Activated CD8-positive, alpha-beta T cell treated with anti-CD3 and anti-CD28 coated beads for 36 hours (primary cell): ENCODE results near the gene PROK2. TPM values are rescaled to one million over a fixed set of nuclear protein-coding genes. Genes with fewer than 3 reads are reported as not detected.

Experiments used
- ATAC-seq: fragments of 200-7000 bp; cut with Tn5 transposase; one replicate; pipeline ENCODE4 v1.10.0; 2021; ENCODE audit warnings: mild to moderate bottlenecking, moderate library complexity
- CTCF ChIA-PET: fragments of 350-600 bp; sonication (Branson Sonifier 250); formaldehyde crosslinking; loops from one replicate; lab custom pipeline; 2021; ENCODE audit warnings: antibody characterized with exemption; lab: Charles Lee
- POLR2A ChIA-PET: fragments of 350-600 bp; sonication (Branson Sonifier 250); formaldehyde crosslinking; loops from one replicate; lab custom pipeline; 2021; ENCODE audit warnings: antibody characterized with exemption; lab: Charles Lee
- DNase-seq: peaks from one replicate; pipeline ENCODE4 v3.0.0-alpha.2; 2020
- H3K27ac Mint-ChIP-seq: one replicate; pipeline ENCODE4 v1.8.0; 2021; ENCODE audit warnings: mild to moderate bottlenecking, mixed read lengths
- H3K27me3 Mint-ChIP-seq: one replicate; pipeline ENCODE4 v1.8.0; 2021; ENCODE audit warnings: mixed read lengths
- H3K36me3 Mint-ChIP-seq: one replicate; pipeline ENCODE4 v1.8.0; 2021; ENCODE audit warnings: low read depth, mixed read lengths
- H3K4me1 Mint-ChIP-seq: one replicate; pipeline ENCODE4 v1.8.0; 2021; ENCODE audit warnings: low read depth, mixed read lengths
- H3K4me3 Mint-ChIP-seq: one replicate; pipeline ENCODE4 v1.8.0; 2021; ENCODE audit warnings: mild to moderate bottlenecking, moderate library complexity, mixed read lengths
- H3K9me3 Mint-ChIP-seq: one replicate; pipeline ENCODE4 v1.8.0; 2021; ENCODE audit warnings: mixed read lengths
- intact Hi-C: fragments of 100-400 bp; cut with micrococcal nuclease; formaldehyde crosslinking; loops from one replicate; pipeline ENCODE4 v1.10.0; 2022
- total RNA-seq, 2 experiments: library from RNA; stranded (reverse); gene quantifications; one replicate each; pipeline ENCODE4 v1.2.3, GENCODE V29; 2021
- TF ChIP-seq, protein P1 (sequence below): fragments of 200-600 bp; IDR thresholded peaks from one replicate; pipeline ENCODE4 v1.8.0; 2022; ENCODE audit warnings: antibody characterized with exemption, mild to moderate bottlenecking

PROK2 gene
- total RNA-seq, 2 experiments from 2014 or later, result 0.27 to 0.34 TPM

DNA sequence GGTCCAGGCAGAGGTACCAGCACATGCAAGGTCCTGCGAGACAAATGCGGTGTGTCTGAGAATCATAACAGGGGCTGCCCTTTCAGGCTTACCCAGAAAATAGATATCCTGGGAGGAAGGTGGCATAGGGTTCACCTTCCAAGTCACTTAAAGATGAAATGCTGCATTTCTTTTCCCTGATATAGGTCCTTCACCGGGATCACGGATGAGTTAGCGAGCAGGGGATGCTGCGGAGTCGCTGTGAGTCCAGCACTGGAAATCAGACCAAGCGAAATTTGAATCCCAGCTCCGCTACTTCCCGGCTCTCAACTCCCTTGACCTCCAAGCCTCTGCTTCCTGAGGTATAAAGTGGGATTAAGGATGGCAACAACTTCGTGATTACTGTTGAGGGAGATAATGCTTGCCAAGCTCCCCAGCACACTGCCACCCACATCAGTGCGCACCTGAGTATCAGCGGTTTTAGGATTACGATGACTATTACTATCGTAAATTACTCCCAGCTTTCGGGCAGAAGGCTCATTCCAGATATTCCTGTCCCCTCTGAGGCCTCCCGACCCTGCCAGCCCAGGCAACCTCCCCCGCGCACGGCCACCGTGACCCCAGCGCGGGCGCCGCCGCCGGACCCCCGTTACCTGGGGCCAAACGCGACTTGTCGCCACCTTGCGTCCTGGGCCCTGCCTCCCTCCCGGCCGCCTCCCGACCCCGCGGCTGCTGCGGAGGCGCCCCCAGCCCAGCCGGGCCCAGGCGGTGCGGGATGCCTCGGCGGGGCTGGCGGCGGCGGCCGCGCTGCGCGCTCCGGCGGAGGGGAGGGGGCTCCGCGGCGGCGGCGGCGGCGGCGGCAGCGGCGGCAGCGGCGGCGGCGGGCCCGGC is 31.9 kb downstream of the PROK2 start:
- Mint-ChIP-seq H3K9me3 (no peaks in the 10 kb centered on the region), H3K27me3 (peaks cover 38% of the 10 kb centered on the region), H3K4me3 (peak overlapping the region; percentile 62), H3K4me1 (peaks cover 7% of the 10 kb centered on the region), H3K27ac (no peak overlapping the region), H3K36me3 (no peaks in the 10 kb centered on the region)
- ATAC-seq (peak; percentile 15), DNase-seq (no peak)
- POLR2A ChIA-PET, result no interaction called here
- TF ChIP-seq, protein P1, sequence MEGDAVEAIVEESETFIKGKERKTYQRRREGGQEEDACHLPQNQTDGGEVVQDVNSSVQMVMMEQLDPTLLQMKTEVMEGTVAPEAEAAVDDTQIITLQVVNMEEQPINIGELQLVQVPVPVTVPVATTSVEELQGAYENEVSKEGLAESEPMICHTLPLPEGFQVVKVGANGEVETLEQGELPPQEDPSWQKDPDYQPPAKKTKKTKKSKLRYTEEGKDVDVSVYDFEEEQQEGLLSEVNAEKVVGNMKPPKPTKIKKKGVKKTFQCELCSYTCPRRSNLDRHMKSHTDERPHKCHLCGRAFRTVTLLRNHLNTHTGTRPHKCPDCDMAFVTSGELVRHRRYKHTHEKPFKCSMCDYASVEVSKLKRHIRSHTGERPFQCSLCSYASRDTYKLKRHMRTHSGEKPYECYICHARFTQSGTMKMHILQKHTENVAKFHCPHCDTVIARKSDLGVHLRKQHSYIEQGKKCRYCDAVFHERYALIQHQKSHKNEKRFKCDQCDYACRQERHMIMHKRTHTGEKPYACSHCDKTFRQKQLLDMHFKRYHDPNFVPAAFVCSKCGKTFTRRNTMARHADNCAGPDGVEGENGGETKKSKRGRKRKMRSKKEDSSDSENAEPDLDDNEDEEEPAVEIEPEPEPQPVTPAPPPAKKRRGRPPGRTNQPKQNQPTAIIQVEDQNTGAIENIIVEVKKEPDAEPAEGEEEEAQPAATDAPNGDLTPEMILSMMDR, result no peak
- CTCF ChIA-PET, result interaction anchor here (0.9 to 1.2 kb wide), 4 partner anchors 23 to 41 kb away, joined by 3 to 4 read pairs (median 3); no protein-coding TSS in a partner anchor
- intact Hi-C loops, result no loop called here

DNA sequence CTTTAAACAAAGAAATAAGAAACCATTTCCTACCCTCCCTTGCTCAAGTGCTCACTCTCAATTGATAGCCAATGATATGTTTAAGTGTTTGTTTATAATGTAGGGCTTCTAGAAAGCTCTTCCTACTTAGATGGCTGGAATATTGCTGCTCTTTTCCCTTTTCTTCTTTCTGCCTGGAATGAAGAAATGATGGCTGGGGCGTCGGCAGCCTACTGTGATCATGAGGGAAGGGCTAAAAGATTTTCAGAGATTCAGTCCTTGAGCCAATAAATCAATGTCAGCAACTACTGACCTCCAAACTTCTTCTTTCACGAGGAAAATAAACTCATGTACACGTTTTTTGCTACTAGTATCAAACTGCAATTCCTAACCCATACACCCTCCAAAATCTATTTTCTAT is 33.3 kb downstream of the PROK2 start:
- intact Hi-C loops, result no loop called here
- Mint-ChIP-seq H3K9me3 (no peaks in the 10 kb centered on the region), H3K36me3 (no peaks in the 10 kb centered on the region), H3K4me3 (no peak overlapping the region), H3K27me3 (peaks cover 35% of the 10 kb centered on the region), H3K27ac (no peak overlapping the region), H3K4me1 (peaks cover 7% of the 10 kb centered on the region)
- ChIA-PET CTCF (no interaction called here), POLR2A (interaction anchor here (0.6 to 2.0 kb wide), 2 partner anchors 10 to 27 kb away, joined by 3 to 4 read pairs; no protein-coding TSS in a partner anchor)
- DNase-seq (no peak), ATAC-seq (no peak)
- TF ChIP-seq, protein P1, result no peak

DNA sequence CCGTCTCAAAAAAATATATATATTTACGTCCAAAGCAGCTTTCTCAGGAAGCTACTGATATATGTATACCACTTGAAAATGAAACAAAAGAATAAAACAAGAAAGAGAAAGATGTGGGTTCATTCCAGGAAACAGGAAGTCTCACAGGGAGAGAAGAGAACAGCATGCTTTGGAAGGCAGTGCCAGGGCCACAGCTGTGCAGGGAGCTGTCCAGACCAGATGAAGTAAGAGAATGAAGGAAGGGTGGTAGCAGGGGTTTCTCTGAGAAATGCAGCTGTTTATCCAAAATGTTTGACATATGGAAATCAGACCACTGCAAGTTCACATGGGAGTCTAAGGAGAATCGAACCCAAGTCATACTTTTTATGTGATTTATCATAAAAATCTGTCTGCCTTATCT is 40.2 kb downstream of the PROK2 start:
- TF ChIP-seq, protein P1, result no peak
- Mint-ChIP-seq H3K27ac (no peak overlapping the region), H3K4me1 (no peaks in the 10 kb centered on the region), H3K27me3 (no peaks in the 10 kb centered on the region), H3K4me3 (no peak overlapping the region), H3K36me3 (peaks cover 12% of the 10 kb centered on the region), H3K9me3 (peaks cover 29% of the 10 kb centered on the region)
- ATAC-seq (no peak), DNase-seq (no peak)
- ChIA-PET CTCF (interaction anchor here (1.3 to 3.2 kb wide), 3 partner anchors 15 to 131 kb away, joined by 3 to 20 read pairs (median 5); no protein-coding TSS in a partner anchor), POLR2A (no interaction called here)
- intact Hi-C loops, result no loop called here

GRCh38 chr3:71742621-71743020 is 42.3 kb downstream of the PROK2 start:
- Mint-ChIP-seq H3K4me1 (no peaks in the 10 kb centered on the region), H3K27me3 (no peaks in the 10 kb centered on the region), H3K36me3 (peaks cover 12% of the 10 kb centered on the region), H3K4me3 (no peak overlapping the region), H3K9me3 (peaks cover 29% of the 10 kb centered on the region), H3K27ac (no peak overlapping the region)
- ChIA-PET CTCF (interaction anchor here (3.1 kb wide), 1 partner anchor 13 kb away, joined by 18 read pairs; no protein-coding TSS in a partner anchor), POLR2A (interaction anchor here (0.6 kb wide), 1 partner anchor 25 kb away, joined by 3 read pairs; no protein-coding TSS in a partner anchor)
- TF ChIP-seq, protein P1, result no peak
- no peak for ATAC-seq
- intact Hi-C loops, result no loop called here
- no peak for DNase-seq

- DNase-seq (no peak), ATAC-seq (no peak)
- TF ChIP-seq, protein P1, result no peak
- intact Hi-C loops, result no loop called here
- Mint-ChIP-seq H3K36me3 (no peaks in the 10 kb centered on the region), H3K27me3 (peaks cover 5% of the 10 kb centered on the region), H3K4me3 (no peak overlapping the region), H3K4me1 (peaks cover 4% of the 10 kb centered on the region), H3K27ac (no peak overlapping the region), H3K9me3 (peaks cover 3% of the 10 kb centered on the region)
- CTCF ChIA-PET, result interaction anchor here (0.6 kb wide), 1 partner anchor 13 kb away, joined by 3 read pairs; no protein-coding TSS in a partner anchor
- POLR2A ChIA-PET, result no interaction called here
These were observed 50.1 kb downstream of the PROK2 start for GRCh38 chr3:71734881-71735280.
